ENCODE data around the gene TMEM108. TPM values are rescaled to one million over a fixed set of nuclear protein-coding genes. Genes with fewer than 3 reads are reported as not detected.

TMEM108 gene
- polyA plus RNA-seq, 3 donors = not detected

DNA sequence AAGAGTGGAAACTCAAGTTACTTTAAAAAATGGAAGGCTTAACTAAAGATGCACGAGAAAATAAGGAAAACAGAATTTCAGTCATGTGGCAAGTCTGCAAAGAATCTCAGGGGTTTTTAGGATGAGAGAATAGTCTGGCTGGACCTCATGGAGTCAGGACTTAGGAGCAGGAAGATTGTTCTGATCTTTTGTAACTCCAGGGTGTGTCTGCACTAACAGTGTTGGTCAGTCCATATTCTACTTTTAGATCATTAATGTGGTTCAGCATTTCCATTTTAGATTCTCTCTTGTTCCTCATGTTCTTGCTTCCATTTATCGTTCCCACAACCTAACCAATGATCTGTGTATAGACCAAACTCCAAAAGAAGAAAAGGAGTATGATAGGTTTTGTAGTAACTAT is 15.3 kb downstream of the TMEM108 start:
- Histone ChIP-seq H3K9me3 (replicated peaks in 1 of 2; ENCODE audit: control insufficient read depth in 1 of 2, insufficient read depth in 1 of 2, low read length in 2 of 2) (no peaks in the 10 kb centered on the region), H4K20me1 (ENCODE audit: insufficient read depth, low read length) (no peaks in the 10 kb centered on the region), H3K27ac (ENCODE audit: low read depth in 1 of 2, low read length in 2 of 2) (no peak overlapping the region), H3K4me2 (replicated peaks; ENCODE audit: extremely low read depth, low read length, poor library complexity, severe bottlenecking) (no peak overlapping the region), H3K9ac (ENCODE audit: insufficient read depth, low read length, poor library complexity, severe bottlenecking) (no peak overlapping the region), H3K27me3 (ENCODE audit: control insufficient read depth in 2 of 2, insufficient read depth in 2 of 2, low read length in 2 of 2) (no peaks in the 10 kb centered on the region), H3K36me3 (replicated peaks in 1 of 2; ENCODE audit: control insufficient read depth in 1 of 2, insufficient read depth in 2 of 2, low read length in 2 of 2) (no peaks in the 10 kb centered on the region), H3K4me3 (replicated peaks in 1 of 3; ENCODE audit: low read depth in 2 of 3, low read length in 3 of 3) (no peak overlapping the region), H2AFZ (ENCODE audit: insufficient read depth, low read depth, low read length, poor library complexity, severe bottlenecking) (no peak overlapping the region), H3K4me1 (ENCODE audit: control insufficient read depth in 1 of 2, insufficient read depth in 2 of 2, low read length in 2 of 2) (no peaks in the 10 kb centered on the region), H3K79me2 (ENCODE audit: insufficient read depth, low read length) (no peaks in the 10 kb centered on the region)
- no peak for DNase-seq
- Mint-ChIP-seq H3K4me1 (no peaks in the 10 kb centered on the region), H3K27me3 (ENCODE audit: low read depth in 3 of 3) (peaks cover 0 to 13% (median 1%) of the 10 kb centered on the region in 3 donors), H3K36me3 (no peaks in the 10 kb centered on the region), H3K27ac (no peak overlapping the region), H3K4me3 (no peak overlapping the region), H3K9me3 (peaks cover 0 to 1% (median 0%) of the 10 kb centered on the region in 7 donors)
- intact Hi-C loops (cut with micrococcal nuclease) = no loop called here
- TF ChIP-seq, protein P1, sequence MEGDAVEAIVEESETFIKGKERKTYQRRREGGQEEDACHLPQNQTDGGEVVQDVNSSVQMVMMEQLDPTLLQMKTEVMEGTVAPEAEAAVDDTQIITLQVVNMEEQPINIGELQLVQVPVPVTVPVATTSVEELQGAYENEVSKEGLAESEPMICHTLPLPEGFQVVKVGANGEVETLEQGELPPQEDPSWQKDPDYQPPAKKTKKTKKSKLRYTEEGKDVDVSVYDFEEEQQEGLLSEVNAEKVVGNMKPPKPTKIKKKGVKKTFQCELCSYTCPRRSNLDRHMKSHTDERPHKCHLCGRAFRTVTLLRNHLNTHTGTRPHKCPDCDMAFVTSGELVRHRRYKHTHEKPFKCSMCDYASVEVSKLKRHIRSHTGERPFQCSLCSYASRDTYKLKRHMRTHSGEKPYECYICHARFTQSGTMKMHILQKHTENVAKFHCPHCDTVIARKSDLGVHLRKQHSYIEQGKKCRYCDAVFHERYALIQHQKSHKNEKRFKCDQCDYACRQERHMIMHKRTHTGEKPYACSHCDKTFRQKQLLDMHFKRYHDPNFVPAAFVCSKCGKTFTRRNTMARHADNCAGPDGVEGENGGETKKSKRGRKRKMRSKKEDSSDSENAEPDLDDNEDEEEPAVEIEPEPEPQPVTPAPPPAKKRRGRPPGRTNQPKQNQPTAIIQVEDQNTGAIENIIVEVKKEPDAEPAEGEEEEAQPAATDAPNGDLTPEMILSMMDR (IDR thresholded peaks at IDR 0.05) = no peak
- 88% methylated on average over 1 of the region's 2 CpGs for WGBS (ENCODE audit: insufficient coverage)

- Mint-ChIP-seq H3K4me3 (no peak overlapping the region), H3K27me3 (ENCODE audit: low read depth in 3 of 3) (peaks cover 0 to 13% (median 3%) of the 10 kb centered on the region in 3 donors), H3K9me3 (peaks cover 0 to 1% (median 0%) of the 10 kb centered on the region in 7 donors), H3K27ac (no peak overlapping the region), H3K36me3 (no peaks in the 10 kb centered on the region), H3K4me1 (no peaks in the 10 kb centered on the region)
- no peaks in the 10 kb centered on the region for H3K36me3 ChIP-seq (replicated peaks in 1 of 2; ENCODE audit: control insufficient read depth in 1 of 2, insufficient read depth in 2 of 2, low read length in 2 of 2)
- no peak overlapping the region for H3K9ac ChIP-seq (ENCODE audit: insufficient read depth, low read length, poor library complexity, severe bottlenecking)
- no peaks in the 10 kb centered on the region for H4K20me1 ChIP-seq (ENCODE audit: insufficient read depth, low read length)
- no peaks in the 10 kb centered on the region for H3K4me1 ChIP-seq (ENCODE audit: control insufficient read depth in 1 of 2, insufficient read depth in 2 of 2, low read length in 2 of 2)
- intact Hi-C loops (cut with micrococcal nuclease) = no loop called here
- H3K79me2 ChIP-seq (ENCODE audit: insufficient read depth, low read length) = no peaks in the 10 kb centered on the region
- WGBS (ENCODE audit: insufficient coverage) = no CpG with 5 or more reads among the region's 1 CpG
- no peak overlapping the region for H3K4me2 ChIP-seq (replicated peaks; ENCODE audit: extremely low read depth, low read length, poor library complexity, severe bottlenecking)
- no peak overlapping the region for H3K27ac ChIP-seq (ENCODE audit: low read depth in 1 of 2, low read length in 2 of 2)
- no peak overlapping the region for H3K4me3 ChIP-seq (replicated peaks in 1 of 3; ENCODE audit: low read depth in 2 of 3, low read length in 3 of 3)
- TF ChIP-seq, protein P1 (IDR thresholded peaks at IDR 0.05) = no peak
- H3K27me3 ChIP-seq (ENCODE audit: control insufficient read depth in 2 of 2, insufficient read depth in 2 of 2, low read length in 2 of 2) = no peaks in the 10 kb centered on the region
- H2AFZ ChIP-seq (ENCODE audit: insufficient read depth, low read depth, low read length, poor library complexity, severe bottlenecking) = no peak overlapping the region
- H3K9me3 ChIP-seq (replicated peaks in 1 of 2; ENCODE audit: control insufficient read depth in 1 of 2, insufficient read depth in 1 of 2, low read length in 2 of 2) = no peaks in the 10 kb centered on the region
- no peak for DNase-seq
Observed at GRCh38 chr3:133054586-133054985, 16.4 kb downstream of the TMEM108 start.

All from CD14-positive monocyte (primary cell).